ENCODE results near the gene FAM111B. TPM values are rescaled to one million over a fixed set of nuclear protein-coding genes. Genes with fewer than 3 reads are reported as not detected.
"Not testable (repeated sequence)": the region's sequence is repeated elsewhere in the genome, so short reads cannot be mapped to it uniquely, and the experiment has no call there.

FAM111B gene, protein sequence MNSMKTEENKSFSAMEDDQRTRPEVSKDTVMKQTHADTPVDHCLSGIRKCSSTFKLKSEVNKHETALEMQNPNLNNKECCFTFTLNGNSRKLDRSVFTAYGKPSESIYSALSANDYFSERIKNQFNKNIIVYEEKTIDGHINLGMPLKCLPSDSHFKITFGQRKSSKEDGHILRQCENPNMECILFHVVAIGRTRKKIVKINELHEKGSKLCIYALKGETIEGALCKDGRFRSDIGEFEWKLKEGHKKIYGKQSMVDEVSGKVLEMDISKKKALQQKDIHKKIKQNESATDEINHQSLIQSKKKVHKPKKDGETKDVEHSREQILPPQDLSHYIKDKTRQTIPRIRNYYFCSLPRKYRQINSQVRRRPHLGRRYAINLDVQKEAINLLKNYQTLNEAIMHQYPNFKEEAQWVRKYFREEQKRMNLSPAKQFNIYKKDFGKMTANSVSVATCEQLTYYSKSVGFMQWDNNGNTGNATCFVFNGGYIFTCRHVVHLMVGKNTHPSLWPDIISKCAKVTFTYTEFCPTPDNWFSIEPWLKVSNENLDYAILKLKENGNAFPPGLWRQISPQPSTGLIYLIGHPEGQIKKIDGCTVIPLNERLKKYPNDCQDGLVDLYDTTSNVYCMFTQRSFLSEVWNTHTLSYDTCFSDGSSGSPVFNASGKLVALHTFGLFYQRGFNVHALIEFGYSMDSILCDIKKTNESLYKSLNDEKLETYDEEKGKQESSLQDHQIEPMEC
- total RNA-seq (2014; rRNA removed) (22.5 and 26.7 TPM in 2 replicates), Bru-seq, nascent RNA (percentile 56 among the genes with signal in this experiment), BruChase-seq, experiment 1, labeled RNA remaining after a 6-hour chase (percentile 67 among the genes with signal in this experiment), BruChase-seq, experiment 2, labeled RNA remaining after a 2-hour chase (percentile 31 among the genes with signal in this experiment)
- long read RNA-seq = 0 reads

GRCh38 chr11:59106363-59107336 lies at the start of gene FAM111B:
TSS of gene FAM111B (plus strand) at chr11:59107237. CDS start at chr11:59109626, 2,389 bp downstream.
- Histone ChIP-seq H2AFZ (ENCODE audit: low read length) (peak within 1 kb of the TSS; percentile 94), H3K4me1 (ENCODE audit: insufficient read depth, low read length) (peaks cover 23% of the 10 kb centered on the region), H3K4me3 (ENCODE audit: low read length) (peak within 1 kb of the TSS; percentile 68), H3K36me3 (ENCODE audit: low read depth, low read length) (peaks cover 24% of the 10 kb centered on the region), H3K27ac (ENCODE audit: low read length) (no peak within 1 kb of the TSS; the same call in 1 of the 2 replicates), H3K9me3 (ENCODE audit: low read length) (no peaks in the 10 kb centered on the region), H4K20me1 (ENCODE audit: low read length) (no peaks in the 10 kb centered on the region), H3K9me2 (replicated peaks; ENCODE audit: low read length) (no peaks in the 10 kb centered on the region), H3K27me3 (ENCODE audit: low read length) (no peaks in the 10 kb centered on the region), H3K4me2 (ENCODE audit: low read length) (peak within 1 kb of the TSS; percentile 93), H3K79me2 (ENCODE audit: low read length) (peaks cover 18% of the 10 kb centered on the region), H3K9ac (ENCODE audit: low read length) (peak within 1 kb of the TSS; percentile 80), H3F3A (ENCODE audit: low read length, unreplicated experiment) (no peaks in the 10 kb centered on the region)
- intact Hi-C loops (cut with micrococcal nuclease) = loop anchor here (1.0 kb wide), 1 partner anchor 36 kb away; the partner anchor contains the start of gene FAM111A
- CTCF ChIA-PET = interaction anchor here (0.5 to 1.9 kb wide), 6 partner anchors 29 to 897 kb away, joined by 3 to 9 read pairs (median 6); partner anchors contain the start of gene DTX4
- POLR2A ChIA-PET (ENCODE audit: unreplicated experiment) = interaction anchor here (0.6 kb wide), 1 partner anchor 650 kb away, joined by 4 read pairs; no protein-coding TSS in a partner anchor
- peak; percentile 93 for ATAC-seq
- TF ChIP-seq EZH2phosphoT487 (IDR thresholded peaks at IDR 0.05; ENCODE audit: borderline replicate concordance, low read length) = no peak
- TF ChIP-seq CTCF (conservative IDR thresholded peaks at IDR 0.05; ENCODE audit: low read depth, low read length) = no peak
- no peak for TF ChIP-seq EZH2 (IDR thresholded peaks at IDR 0.05; ENCODE audit: low read length, unreplicated experiment)
- no TSS peak for BruUV-seq (replicated peaks)
- DNase-seq = peak; percentile 98

DNA sequence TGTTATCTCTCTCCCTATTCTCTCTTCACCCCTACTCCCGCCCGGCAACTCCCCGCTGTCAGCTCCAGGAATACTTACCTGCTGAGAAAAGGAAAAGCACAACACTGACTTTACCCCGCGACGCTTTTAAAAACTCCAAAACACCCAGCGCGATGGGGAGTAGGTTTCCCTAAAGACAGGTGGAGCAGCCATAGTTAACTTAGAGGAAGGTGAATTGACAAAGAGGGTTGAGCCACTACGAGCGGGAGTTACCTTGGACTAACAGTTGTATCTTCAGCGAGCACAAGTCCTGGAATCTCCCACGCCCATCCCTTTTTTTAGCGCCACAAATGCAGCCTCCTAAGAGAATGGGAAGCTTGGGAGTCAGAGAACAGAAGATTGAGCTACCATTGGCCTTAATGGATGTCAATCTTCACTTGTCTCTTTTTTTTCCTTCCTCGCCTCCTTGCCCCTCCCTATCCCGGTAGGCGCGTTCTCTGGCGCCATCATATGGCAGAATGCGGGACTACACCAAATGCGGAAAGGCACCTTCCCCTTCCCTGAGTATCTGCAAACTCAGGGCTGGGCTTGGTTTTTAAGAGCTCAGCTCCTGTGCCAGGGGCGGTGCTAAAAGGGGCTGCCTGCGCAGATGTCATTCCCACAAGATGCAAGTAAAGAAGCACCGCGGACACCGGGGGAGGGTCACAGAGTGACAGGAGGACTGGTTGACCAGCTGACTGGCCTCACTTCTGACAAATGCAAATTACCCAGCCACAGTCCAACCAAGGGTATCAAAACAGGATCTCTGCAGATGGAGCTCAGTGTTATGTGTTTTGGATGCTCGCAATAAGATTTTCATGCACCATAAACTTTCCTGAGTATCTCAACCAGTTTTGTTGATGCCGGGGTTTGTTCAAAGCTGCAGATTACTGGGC lies 48.7 kb upstream of the FAM111B start:
- ATAC-seq (peak; percentile 97), DNase-seq (peak; percentile 98)
- H3K79me2 ChIP-seq (ENCODE audit: low read length); H3K4me1 ChIP-seq (ENCODE audit: insufficient read depth, low read length); H3K36me3 ChIP-seq (ENCODE audit: low read depth, low read length); H3K27ac ChIP-seq (ENCODE audit: low read length); H3K9me2 ChIP-seq (replicated peaks; ENCODE audit: low read length); H3F3A ChIP-seq (ENCODE audit: low read length, unreplicated experiment); H4K20me1 ChIP-seq (ENCODE audit: low read length); H3K9ac ChIP-seq (ENCODE audit: low read length); intact Hi-C loops (cut with micrococcal nuclease); H3K9me3 ChIP-seq (ENCODE audit: low read length); BruUV-seq (replicated peaks): not testable (repeated sequence)
- H3K4me3 ChIP-seq (ENCODE audit: low read length) = peak overlapping the region; percentile 59
- H3K27me3 ChIP-seq (ENCODE audit: low read length) = peaks cover 49% of the 10 kb centered on the region
- TF ChIP-seq CTCF (conservative IDR thresholded peaks at IDR 0.05; ENCODE audit: low read depth, low read length) = peak; percentile 91
- ChIA-PET CTCF (interaction anchor here (0.5 to 1.2 kb wide), 7 partner anchors 9 to 598 kb away, joined by 3 to 7 read pairs (median 4); no protein-coding TSS in a partner anchor), POLR2A (ENCODE audit: unreplicated experiment) (interaction anchor here (0.6 kb wide), 1 partner anchor 404 kb away, joined by 3 read pairs; no protein-coding TSS in a partner anchor)
- peak overlapping the region; percentile 79 for H3K4me2 ChIP-seq (ENCODE audit: low read length)
- peak overlapping the region; percentile 84 for H2AFZ ChIP-seq (ENCODE audit: low read length)

DNA sequence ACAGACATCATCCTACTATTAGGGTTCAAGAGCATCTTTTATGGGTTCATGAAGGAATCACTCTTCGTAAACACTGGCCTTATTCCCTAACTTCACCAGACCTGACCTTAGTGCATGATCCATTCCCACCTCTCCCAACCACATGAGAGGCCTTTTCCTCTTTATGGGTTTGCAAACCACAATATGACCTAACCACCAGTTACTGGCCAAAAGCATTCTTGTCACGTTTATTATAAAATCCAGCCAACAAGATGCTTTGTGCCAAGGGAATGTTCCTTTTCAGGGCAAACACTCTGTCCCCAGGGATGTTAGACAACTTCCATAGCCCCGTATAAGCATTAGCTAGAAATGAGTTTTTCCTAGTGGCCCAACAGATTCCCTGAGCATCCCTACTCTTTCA lies 46.9 kb upstream of the FAM111B start:
- H3K9ac ChIP-seq (ENCODE audit: low read length); ATAC-seq; H3K4me1 ChIP-seq (ENCODE audit: insufficient read depth, low read length); H3K4me2 ChIP-seq (ENCODE audit: low read length); H3K9me2 ChIP-seq (replicated peaks; ENCODE audit: low read length); H3K79me2 ChIP-seq (ENCODE audit: low read length); DNase-seq; intact Hi-C loops (cut with micrococcal nuclease); POLR2A ChIA-PET (ENCODE audit: unreplicated experiment); CTCF ChIA-PET; H4K20me1 ChIP-seq (ENCODE audit: low read length); H3K4me3 ChIP-seq (ENCODE audit: low read length); H2AFZ ChIP-seq (ENCODE audit: low read length); BruUV-seq (replicated peaks); H3K9me3 ChIP-seq (ENCODE audit: low read length); H3F3A ChIP-seq (ENCODE audit: low read length, unreplicated experiment); H3K27ac ChIP-seq (ENCODE audit: low read length); H3K36me3 ChIP-seq (ENCODE audit: low read depth, low read length): not testable (repeated sequence)
- peaks cover 58% of the 10 kb centered on the region for H3K27me3 ChIP-seq (ENCODE audit: low read length)
